Measurements from ENCODE around the gene RPGRIP1.

The RPGRIP1 gene

DNA sequence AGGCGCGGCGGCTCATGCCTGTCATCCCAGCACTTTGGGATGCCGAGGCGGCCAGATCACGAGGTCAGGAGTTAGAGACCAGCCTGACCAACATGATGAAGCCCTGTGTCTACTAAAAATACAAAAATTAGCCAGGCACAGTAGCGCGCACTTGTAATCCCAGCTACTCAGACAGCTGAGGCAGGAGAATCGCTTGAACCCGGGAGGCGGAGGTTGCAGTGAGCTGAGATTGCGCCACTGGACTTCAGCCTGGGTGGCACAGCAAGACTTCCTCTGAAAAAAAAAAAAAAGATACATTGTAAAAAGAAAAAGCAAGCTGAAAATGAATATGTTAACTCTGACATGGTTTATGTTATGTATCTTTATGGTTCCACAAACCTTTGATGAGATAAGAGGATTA is 33.6 kb downstream of the RPGRIP1 start:
- Histone ChIP-seq H3K9me3 (ENCODE audit: control insufficient read depth in 5 of 5, low read length in 5 of 5) (no peaks in the 10 kb centered on the region), H3K9ac (ENCODE audit: low read length in 5 of 5) (no peak overlapping the region), H3K4me1 (ENCODE audit: control insufficient read depth in 5 of 5, insufficient read depth in 5 of 5, low read length in 5 of 5) (peaks cover 0 to 8% (median 6%) of the 10 kb centered on the region in 5 donors), H3K27me3 (ENCODE audit: control insufficient read depth in 5 of 5, insufficient read depth in 4 of 5, low read length in 5 of 5) (no peaks in the 10 kb centered on the region), H3K4me3 (ENCODE audit: low read depth in 1 of 5, low read length in 5 of 5) (no peak overlapping the region), H3K27ac (ENCODE audit: low read depth, low read length) (no peak overlapping the region), H3K36me3 (ENCODE audit: control insufficient read depth in 5 of 5, insufficient read depth in 5 of 5, low read length in 5 of 5) (no peaks in the 10 kb centered on the region)

DNA sequence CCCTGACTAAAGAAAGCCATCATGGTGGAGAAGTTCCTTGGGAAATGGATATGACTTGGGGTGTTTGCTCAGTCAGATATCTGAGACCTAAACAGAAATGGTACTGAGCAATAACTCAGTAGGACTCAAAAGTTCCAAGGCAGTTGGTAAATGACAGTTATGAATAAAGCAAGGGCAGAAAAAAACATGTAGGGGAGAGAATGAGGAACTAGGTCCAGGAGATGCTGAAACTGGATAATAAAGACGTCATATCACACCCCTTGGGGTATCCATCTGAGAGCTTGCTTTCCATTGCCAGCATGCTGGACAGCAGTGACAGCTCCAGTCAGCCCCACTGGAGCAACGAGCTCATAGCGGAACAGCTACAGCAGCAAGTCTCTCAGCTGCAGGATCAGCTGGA is 37.5 kb downstream of the RPGRIP1 start:
- H3K27me3 ChIP-seq (ENCODE audit: control insufficient read depth in 5 of 5, insufficient read depth in 4 of 5, low read length in 5 of 5), result peaks cover 0 to 5% (median 0%) of the 10 kb centered on the region in 5 donors
- H3K9me3 ChIP-seq (ENCODE audit: control insufficient read depth in 5 of 5, low read length in 5 of 5), result no peaks in the 10 kb centered on the region
- peaks cover 0 to 10% (median 0%) of the 10 kb centered on the region in 5 donors for H3K4me1 ChIP-seq (ENCODE audit: control insufficient read depth in 5 of 5, insufficient read depth in 5 of 5, low read length in 5 of 5)
- H3K4me3 ChIP-seq (ENCODE audit: low read depth in 1 of 5, low read length in 5 of 5), result no peak overlapping the region
- no peak overlapping the region for H3K9ac ChIP-seq (ENCODE audit: low read length in 5 of 5)
- H3K27ac ChIP-seq (ENCODE audit: low read depth, low read length), result no peak overlapping the region
- H3K36me3 ChIP-seq (ENCODE audit: control insufficient read depth in 5 of 5, insufficient read depth in 5 of 5, low read length in 5 of 5), result no peaks in the 10 kb centered on the region

DNA sequence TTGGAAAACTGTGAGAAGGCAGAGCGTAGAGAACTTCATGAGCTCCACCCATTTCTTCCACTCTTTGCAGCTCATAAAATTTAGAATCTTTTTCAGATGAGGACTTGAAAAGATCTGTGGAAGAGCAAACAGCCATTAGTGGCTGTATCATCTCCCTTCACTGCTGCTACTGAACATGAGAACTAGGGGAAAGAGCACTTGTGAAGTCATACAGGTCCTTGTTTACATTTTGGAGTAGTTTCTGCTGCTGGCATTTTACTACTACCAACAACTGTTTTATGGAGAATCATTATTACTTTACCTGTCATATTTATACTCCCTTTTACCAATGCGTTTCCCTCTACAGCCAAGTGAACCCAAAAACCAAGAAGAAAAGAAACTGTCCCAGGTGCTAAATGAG is 41.0 kb downstream of the RPGRIP1 start:
- H3K9me3 ChIP-seq (ENCODE audit: control insufficient read depth in 5 of 5, low read length in 5 of 5), result no peaks in the 10 kb centered on the region
- H3K4me3 ChIP-seq (ENCODE audit: low read depth in 1 of 5, low read length in 5 of 5), result no peak overlapping the region
- H3K27ac ChIP-seq (ENCODE audit: low read depth, low read length), result no peak overlapping the region
- H3K36me3 ChIP-seq (ENCODE audit: control insufficient read depth in 5 of 5, insufficient read depth in 5 of 5, low read length in 5 of 5), result no peaks in the 10 kb centered on the region
- peaks cover 0 to 5% (median 0%) of the 10 kb centered on the region in 5 donors for H3K27me3 ChIP-seq (ENCODE audit: control insufficient read depth in 5 of 5, insufficient read depth in 4 of 5, low read length in 5 of 5)
- peaks cover 0 to 10% (median 0%) of the 10 kb centered on the region in 5 donors for H3K4me1 ChIP-seq (ENCODE audit: control insufficient read depth in 5 of 5, insufficient read depth in 5 of 5, low read length in 5 of 5)
- H3K9ac ChIP-seq (ENCODE audit: low read length in 5 of 5), result no peak overlapping the region

DNA sequence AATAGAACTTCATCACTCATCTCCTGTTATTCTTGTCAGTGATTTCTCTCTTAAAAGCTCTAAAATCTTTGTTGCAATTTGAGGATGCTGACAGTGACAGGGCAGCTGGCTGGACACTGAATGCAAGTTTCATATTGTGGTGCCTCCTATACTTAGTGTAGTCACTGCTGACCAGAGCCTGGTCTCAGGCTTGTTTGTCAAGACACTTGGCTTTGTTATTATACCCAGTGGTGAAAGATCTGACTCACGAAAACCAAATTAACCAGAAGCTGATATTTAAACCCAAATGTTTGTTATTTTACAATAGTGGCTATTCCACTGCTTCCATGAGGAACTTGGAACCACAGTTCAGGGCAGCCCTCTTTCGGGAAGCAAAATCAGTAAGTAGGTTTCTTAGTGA is 42.8 kb downstream of the RPGRIP1 start:
- Histone ChIP-seq H3K4me1 (ENCODE audit: control insufficient read depth in 5 of 5, insufficient read depth in 5 of 5, low read length in 5 of 5) (peaks cover 0 to 10% (median 0%) of the 10 kb centered on the region in 5 donors), H3K27ac (ENCODE audit: low read depth, low read length) (no peak overlapping the region), H3K36me3 (ENCODE audit: control insufficient read depth in 5 of 5, insufficient read depth in 5 of 5, low read length in 5 of 5) (no peaks in the 10 kb centered on the region), H3K9ac (ENCODE audit: low read length in 5 of 5) (no peak overlapping the region), H3K4me3 (ENCODE audit: low read depth in 1 of 5, low read length in 5 of 5) (no peak overlapping the region), H3K27me3 (ENCODE audit: control insufficient read depth in 5 of 5, insufficient read depth in 4 of 5, low read length in 5 of 5) (peaks cover 0 to 5% (median 0%) of the 10 kb centered on the region in 5 donors), H3K9me3 (ENCODE audit: control insufficient read depth in 5 of 5, low read length in 5 of 5) (no peaks in the 10 kb centered on the region)

DNA sequence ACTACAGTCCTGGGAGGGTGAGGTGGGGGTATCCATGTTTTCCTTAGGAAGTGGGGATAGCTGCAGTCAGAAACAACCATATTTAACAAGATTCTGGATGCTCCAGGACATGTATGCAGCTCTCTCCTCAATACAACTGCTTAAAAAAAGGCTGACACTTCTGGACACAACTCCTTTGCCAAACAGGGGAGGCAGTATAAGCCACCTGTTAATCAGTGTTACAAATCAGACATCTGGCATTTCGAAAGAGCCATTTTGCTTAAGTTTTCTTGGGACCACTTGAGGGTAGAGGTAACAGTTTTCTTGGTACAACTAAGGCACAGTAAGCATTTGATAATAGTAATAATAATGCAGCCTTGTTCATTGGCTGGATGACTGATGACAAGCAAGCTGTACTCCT is 47.1 kb downstream of the RPGRIP1 start:
- no peaks in the 10 kb centered on the region for H3K9me3 ChIP-seq (ENCODE audit: control insufficient read depth in 5 of 5, low read length in 5 of 5)
- H3K27me3 ChIP-seq (ENCODE audit: control insufficient read depth in 5 of 5, insufficient read depth in 4 of 5, low read length in 5 of 5), result no peaks in the 10 kb centered on the region
- no peaks in the 10 kb centered on the region for H3K4me1 ChIP-seq (ENCODE audit: control insufficient read depth in 5 of 5, insufficient read depth in 5 of 5, low read length in 5 of 5)

More for the DNA sequence above, 47.1 kb downstream of the RPGRIP1 start:
- no peak overlapping the region for H3K27ac ChIP-seq (ENCODE audit: low read depth, low read length)
- H3K4me3 ChIP-seq (ENCODE audit: low read depth in 1 of 5, low read length in 5 of 5), result no peak overlapping the region
- no peaks in the 10 kb centered on the region for H3K36me3 ChIP-seq (ENCODE audit: control insufficient read depth in 5 of 5, insufficient read depth in 5 of 5, low read length in 5 of 5)
- H3K9ac ChIP-seq (ENCODE audit: low read length in 5 of 5), result no peak overlapping the region
